Stimulated activated CD8-positive, alpha-beta memory T cell treated with anti-CD3 and anti-CD28 coated beads, Interleukin-12 subunit alpha, Interleukin-12 subunit beta, amount 100 ng/mL, for 24 hours (primary cell): Measurements from ENCODE around the gene VPS8.
A peak's percentile ranks its signal among the peaks of the same experiment; 100 is the strongest.

ENCODE experiments used
- DNase-seq: peaks from one replicate; pipeline ENCODE4 v3.0.0-alpha.2; 2020; ENCODE audit errors: extremely low read depth

VPS8 gene, protein sequence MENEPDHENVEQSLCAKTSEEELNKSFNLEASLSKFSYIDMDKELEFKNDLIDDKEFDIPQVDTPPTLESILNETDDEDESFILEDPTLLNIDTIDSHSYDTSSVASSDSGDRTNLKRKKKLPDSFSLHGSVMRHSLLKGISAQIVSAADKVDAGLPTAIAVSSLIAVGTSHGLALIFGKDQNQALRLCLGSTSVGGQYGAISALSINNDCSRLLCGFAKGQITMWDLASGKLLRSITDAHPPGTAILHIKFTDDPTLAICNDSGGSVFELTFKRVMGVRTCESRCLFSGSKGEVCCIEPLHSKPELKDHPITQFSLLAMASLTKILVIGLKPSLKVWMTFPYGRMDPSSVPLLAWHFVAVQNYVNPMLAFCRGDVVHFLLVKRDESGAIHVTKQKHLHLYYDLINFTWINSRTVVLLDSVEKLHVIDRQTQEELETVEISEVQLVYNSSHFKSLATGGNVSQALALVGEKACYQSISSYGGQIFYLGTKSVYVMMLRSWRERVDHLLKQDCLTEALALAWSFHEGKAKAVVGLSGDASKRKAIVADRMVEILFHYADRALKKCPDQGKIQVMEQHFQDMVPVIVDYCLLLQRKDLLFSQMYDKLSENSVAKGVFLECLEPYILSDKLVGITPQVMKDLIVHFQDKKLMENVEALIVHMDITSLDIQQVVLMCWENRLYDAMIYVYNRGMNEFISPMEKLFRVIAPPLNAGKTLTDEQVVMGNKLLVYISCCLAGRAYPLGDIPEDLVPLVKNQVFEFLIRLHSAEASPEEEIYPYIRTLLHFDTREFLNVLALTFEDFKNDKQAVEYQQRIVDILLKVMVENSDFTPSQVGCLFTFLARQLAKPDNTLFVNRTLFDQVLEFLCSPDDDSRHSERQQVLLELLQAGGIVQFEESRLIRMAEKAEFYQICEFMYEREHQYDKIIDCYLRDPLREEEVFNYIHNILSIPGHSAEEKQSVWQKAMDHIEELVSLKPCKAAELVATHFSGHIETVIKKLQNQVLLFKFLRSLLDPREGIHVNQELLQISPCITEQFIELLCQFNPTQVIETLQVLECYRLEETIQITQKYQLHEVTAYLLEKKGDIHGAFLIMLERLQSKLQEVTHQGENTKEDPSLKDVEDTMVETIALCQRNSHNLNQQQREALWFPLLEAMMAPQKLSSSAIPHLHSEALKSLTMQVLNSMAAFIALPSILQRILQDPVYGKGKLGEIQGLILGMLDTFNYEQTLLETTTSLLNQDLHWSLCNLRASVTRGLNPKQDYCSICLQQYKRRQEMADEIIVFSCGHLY (N-terminal part only)

DNA sequence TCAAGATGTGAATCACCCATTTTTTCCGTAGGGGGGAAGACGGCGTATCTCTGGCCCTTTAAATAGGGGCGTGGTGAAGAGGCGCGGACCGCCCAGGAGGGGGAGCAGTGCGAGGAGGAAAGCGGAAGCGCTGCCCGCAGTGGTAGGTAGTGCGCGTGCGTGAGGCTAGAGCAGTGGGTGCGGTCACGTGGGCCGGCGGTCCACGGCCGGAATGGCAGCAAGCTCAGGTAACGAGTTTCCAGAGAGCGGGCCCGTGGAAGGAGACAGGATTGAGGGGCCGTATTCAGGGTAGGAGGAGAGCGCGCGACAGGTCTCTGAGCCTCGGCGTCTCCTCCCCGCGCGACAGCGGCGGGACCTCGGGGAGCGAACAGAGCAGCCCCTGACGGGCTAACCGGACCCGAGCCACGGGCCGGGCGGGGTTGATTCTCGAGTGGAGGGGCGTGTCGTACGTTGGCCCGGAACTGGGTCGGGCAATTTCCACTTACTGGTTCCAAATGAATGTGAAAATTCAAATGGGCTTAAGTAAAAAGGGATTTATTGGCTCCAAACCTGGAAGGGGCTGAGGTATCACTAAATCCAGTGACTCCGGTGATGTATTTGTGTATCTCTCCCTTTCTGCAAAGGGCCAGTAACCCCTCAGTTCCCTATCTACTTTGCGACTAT lies at the start of gene VPS8:
TSS of gene VPS8 (plus strand) at position 168 of the 663 bp plus-strand sequence. CDS start 12,467 bp downstream, outside the sequence.
- DNase-seq = peak; percentile 92

DNA sequence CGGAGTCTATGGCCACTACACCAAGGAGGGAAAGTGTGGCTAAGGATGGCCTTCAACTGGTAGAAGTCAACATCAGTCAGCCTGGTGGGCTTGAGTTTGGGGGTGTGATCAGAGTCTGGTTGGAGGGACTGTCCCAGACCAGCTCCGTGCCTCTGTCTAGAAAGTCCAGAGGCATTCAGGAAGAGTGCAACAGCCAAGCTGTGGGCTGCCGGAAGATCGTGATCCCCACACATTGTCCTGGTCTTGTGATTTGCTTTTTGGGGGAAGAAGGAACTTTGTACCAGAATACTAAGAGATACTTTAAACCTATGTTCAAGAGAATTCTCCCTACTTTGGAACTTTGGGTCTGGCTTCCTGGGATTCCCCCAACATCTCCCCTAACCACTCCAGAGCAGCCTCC lies 47.8 kb upstream of the VPS8 start:
- no peak for DNase-seq

DNA sequence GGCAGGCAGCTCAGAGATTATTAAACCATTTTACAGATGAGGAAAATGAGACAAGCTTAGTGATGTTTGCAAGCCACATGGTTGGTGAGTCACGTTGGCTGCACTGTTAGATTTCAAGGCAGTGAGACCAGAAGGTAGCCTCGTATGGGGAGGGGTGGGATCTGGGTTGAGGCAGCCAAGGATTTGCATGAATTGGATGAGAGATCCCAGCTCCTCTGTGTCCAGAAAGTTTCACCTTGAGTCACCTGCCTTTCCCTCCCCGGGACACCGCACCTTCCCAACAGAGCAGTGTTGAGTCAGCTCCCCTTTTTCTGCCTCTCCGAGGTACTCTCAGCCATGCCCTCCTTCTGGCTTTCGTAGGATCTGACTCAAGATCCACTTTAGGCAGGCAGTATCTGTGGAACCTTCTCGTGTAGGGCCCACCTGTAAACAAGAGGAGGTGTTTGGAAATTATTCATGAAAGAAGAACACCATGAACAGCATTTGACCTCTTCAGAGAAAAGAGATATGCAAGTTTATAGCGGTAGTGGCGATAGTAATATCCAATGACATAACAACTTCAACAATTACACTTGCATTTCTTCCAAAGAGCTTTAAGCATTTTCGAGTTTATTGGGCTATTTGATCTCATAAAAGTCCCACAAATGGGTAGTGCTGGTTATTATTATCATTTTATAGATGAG lies 46.8 kb upstream of the VPS8 start:
- DNase-seq = no peak

DNA sequence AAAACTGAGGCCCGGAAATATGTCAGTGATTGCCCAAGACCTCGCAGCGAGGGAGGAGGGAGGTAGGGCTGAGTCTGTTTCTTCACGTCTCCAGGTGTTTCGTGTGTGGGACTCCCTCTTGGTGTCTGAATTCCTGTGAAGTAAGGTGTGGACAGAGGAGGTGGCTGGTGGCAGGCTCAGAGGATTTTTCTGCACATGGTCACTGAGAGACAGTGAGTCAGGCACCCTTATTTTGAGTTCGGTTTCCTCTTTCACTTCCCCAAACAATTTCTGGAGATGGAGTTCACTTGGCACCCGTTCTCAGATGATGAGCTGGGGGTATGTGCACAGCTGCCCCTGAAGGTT lies 46.3 kb upstream of the VPS8 start:
- DNase-seq = no peak

DNA sequence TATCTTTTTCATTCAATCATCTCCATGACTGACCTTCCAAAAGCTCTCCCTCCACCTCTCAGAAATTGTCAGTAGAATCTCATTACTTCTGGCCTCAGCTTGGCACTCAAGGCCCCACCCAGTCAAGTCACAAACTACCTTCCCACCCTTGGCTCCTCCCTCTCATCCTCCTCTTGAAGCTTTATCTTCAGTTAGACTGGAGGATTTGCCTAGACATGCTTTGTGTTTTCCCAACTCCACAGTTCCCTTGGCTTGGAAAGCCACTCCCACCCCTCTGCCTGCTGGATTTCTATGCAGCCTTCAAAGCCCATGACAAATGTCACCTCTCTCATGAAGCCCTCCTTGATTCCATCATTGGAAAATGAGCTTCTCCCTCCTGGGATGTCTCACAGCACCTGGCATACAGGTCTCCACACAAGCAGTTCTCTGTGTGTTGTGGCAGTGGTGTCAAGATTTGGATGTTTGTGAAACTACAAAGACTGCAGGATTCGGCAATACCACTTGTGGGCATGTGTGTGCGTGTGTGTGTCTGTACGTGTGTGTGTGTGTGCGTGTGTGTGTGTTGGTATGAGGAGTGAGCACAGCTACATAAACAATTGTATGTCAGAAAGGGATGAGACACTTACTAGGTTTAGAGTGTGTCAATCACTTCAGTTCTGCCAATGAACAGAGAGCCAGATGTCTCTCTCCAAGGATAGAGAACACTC lies 45.3 kb upstream of the VPS8 start:
- no peak for DNase-seq

DNA sequence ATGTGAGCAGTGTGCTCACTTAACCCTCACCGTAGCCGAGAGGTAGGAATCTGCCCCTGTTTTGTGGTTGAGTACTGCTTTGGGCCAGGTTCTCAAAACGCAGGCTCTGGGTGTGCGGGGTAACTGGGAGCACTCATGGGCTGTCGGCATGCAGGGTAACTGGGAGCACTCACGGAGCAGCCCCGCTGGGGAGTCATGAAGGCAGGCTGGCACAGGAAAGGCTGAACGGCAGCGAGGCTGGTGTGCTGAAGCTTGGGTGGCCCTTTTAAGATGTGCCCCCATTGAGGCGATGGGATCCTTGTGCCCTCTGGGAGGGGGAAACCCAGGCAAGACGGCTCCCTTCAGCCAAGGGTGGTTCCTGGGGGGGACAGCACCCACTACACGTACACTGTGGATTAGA lies 44.6 kb upstream of the VPS8 start:
- DNase-seq = no peak

DNA sequence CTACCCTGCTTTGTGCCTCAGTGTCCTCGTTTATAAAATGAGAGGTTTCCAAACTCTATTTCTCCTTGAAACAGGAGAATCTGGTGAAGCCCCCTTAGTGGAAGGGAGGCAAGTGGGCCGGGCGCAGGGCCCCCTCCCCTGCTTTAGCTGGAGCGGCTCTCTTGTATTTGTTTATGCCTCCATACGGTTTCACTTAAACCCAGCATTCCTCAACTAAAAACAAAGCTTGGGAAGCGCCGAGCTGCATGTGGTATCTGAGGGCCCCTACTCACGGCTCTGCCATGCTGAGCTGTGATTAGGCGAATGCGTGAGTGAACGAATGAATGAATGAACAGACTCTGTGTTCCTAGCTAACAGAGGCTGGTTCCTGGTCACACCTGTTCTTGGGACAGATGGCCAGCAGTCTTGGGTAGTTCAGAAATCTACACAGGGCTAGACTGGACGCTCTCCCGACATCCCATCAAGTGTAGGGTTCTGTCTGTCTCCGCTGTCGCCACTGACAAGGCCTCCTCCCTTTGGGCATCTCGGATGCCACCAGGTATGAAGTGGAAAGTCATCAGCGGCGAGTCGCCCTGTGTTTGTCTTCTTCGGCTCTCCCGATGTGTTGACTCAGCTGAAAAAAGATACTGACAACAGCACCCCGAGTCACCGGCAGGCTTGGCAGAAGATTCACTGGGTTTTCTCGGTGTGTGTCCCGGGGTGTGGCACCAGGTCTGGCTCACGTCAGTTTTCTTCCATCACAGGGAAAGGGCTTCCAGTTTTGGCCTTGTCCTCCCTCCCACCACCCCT lies 42.4 kb upstream of the VPS8 start:
- no peak for DNase-seq

DNA sequence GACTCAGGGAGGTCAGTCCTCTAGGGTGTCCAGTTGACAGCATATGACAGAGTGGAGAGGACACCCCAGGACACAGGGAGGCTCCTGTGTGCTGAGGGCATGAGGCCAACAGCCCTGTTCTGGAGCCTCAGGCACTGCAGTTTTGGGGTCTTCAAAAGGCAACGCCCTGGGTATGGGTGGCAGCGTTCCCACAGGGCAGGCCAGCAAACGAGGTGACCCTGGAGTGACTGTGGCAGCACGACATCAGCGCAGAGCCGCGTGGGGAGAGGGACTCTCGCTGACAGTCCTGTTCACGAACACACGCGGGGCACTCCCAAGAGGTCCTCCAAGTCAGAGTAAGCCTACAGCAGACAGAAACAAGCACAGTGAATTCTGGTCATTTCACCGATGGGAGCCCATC lies 41.4 kb upstream of the VPS8 start:
- no peak for DNase-seq

DNA sequence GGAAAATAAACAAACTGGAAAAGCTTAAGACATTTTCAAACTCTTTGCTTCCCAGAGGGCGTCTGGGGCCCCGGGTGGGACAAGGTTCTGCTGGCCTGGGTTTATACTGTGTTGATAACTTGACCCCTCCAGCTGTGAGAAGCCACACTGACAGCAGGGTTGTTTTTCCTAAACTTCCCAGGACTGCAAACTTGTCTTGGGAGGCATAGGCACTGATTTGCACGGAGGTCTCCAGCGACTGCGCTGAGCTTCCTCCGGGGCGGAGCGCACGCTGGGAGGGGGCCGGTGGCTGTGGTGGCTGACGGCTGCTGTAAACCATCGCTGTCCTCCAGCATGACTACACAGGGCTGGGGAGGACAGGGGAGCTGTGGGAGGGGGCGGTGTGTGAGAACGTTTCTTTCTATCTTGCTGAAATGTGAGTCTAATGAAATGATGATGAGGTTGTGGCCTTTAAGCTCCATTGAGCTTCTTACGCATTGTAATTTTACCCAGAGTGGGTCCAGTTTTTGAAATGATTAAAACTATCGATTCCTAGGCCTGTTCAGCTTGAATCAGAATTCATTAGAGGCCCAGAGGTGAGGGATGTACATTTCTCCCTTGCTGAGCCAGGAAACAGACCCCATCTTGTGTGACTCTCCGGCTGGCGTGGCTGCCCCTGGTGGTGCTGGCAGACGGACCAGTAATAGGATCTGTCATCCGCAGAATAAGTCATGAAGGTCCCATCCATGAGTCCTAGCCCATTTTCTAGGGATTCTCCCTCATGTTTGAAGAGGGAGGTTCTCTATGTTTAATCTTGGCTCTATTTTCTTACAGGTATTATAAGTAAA lies 40.5 kb upstream of the VPS8 start:
- no peak for DNase-seq

DNA sequence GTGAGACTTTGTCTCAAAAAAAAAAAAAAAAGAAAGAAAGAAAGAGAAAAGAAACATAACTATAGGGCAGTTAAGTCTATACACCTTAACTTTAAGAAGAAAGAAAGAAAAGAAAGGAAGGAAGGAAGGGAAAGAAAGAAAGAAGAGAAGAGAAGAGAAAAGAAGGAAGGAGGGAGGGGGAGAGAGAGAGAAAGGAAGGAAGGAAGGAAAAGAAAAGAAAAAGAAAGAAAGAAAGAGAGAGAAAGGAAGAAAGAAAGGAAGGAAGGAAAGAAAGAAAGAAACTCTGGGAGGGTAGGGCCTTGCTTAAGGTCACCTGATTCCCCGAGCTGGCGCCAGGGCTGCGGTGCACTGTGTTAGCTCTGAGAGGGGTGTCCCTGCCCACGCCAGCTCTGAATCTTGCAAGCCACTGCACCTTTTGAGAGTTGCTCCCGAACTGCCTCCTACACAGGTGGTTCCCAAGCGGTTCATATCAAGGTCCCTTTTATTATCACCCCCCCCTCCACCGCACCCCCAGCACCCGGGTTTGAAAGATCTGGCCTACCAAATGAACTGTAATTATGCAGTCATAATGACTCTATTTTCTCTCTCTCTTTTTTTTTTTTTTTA lies 39.2 kb upstream of the VPS8 start:
- no peak for DNase-seq

DNA sequence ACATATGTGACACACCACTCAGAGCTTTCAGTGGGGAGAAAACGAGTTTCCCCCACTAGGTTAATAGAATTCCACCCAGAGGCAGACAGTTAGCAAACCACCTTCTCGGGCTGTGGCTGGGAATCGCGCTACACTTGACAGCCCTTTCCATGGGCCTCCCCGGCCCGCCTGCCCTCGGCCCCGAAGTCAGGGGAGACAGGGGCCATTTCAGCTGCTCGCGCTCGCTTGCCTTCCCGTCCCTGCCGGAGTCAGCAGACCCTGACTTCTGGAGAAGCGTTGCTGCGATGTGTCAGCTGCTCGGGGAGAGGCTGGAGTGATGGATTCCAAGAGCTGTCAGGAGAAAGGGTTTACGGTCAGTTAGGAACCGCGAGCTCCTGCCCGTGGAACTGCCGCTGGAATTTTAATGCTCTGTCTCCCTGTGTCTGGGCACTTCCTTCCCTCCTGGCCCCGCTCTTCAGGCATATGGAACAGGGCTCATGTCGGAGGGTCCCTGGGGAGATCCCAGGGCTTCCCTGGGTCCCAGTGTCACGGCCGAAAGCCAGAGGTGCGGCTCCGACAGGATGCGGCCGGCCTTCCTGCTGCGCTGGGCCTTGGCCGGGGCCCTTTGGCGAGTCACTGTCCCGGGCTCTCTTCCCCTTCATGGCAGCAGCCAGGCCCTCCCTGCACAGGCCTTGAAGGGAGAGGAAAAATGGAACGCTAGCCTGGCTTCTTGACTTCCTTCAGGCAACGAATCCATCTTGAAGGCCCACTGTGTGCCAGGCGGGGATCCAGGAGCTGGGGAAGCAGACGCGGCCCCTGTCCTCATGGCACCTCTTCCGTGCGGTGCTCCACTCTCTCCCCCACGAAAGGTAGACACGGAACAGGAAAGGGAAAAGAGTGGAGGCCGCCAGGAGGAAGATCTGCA lies 38.4 kb upstream of the VPS8 start:
- DNase-seq = no peak

DNA sequence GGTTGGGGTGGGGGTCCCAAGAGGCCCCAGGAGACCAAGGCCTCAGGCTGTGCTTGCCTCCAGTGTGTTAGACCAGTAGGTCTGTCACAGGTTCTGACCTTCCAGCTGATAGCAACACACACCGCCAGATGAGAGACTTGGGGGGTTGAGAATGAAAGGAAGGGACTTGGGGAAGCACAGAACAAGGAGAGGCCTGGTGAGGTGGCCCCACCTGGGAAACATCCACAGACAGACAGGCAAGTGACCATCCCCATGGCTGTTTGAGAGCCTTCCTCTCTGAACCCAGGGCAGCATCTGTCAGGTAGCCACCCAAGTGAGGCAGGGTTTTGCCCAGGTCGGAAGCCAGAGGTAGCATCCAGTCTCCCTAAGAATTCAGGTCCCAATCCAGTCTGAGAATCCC lies 35.0 kb upstream of the VPS8 start:
- DNase-seq = no peak

DNA sequence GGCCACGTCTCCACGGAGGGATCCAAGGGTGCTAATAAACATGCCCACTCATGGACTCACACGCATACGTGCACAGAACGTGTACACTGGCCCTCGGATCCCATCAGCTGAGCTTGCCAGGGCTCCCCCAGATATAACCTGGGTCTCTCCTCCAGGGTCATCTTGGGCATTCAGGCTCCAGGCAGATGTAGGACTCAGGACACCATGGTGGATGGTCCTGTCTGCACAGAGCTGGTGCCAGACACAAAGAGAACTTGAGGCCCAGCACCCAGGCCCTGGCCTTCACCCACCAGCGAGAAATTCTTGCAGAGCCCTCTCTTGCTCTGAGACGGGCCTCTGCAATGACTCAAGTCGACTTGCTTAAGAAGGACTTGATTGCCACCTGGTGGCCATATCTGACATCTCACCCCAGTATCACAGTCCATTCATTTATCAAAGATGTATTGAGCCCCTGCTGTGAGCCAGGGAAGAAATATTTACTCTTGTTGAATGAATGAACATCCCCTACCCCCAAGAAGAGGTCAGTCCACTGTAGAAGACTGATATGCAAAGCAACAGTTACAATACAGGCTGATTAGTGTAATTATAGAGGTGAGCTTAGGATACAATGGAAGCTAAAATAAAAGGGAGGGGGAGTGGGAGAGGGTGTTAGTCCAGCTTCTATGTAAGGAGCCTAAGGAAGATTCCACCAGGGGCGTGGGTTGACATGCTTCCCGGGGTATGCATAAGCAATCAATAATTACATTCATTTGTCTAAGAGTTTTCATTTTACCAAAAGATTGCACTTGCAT lies 34.2 kb upstream of the VPS8 start:
- peak; percentile 54 for DNase-seq

DNA sequence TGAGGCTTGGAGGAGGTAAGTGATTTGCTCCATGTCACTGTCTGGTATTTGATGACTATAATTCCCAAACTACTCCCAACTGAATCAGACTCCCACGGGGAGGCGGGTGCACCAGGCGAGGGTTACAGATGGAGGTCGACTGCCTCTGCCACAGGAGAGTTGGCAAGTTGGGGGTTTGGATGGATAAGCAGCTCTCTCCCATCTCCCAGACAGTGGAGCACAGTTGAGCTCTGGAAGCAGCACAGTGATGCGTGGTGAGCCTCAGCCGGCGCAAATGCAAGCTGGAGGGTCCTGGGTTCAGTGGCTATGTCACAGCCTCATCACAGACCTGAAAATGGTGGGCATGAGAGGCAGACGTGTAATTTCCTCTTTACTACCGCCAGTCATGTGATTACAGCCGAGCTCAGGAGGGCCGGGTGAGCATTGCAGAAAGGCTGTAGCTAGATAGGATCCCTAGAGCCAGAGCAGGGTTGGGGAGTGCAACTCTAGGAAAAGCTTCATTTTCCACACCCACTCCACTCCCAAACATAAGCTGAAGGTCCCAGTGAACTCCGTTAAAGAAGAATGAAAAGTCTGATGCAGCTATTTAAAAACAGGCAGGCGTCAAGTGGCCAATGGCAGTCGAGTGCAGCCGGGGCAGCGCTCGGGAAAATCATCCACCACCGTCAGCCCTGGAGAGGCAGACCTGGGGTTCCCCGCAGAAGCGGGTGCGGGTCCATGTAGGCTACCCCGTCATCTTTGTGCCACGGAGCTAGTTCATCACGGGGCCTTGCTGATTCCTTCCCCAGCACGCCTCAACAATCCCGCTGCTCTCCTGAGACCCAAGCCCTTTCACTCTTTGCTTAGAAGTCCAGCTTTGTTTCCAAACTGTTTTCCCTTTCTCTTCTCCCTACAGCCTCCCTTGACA lies 33.3 kb upstream of the VPS8 start:
- DNase-seq = no peak

DNA sequence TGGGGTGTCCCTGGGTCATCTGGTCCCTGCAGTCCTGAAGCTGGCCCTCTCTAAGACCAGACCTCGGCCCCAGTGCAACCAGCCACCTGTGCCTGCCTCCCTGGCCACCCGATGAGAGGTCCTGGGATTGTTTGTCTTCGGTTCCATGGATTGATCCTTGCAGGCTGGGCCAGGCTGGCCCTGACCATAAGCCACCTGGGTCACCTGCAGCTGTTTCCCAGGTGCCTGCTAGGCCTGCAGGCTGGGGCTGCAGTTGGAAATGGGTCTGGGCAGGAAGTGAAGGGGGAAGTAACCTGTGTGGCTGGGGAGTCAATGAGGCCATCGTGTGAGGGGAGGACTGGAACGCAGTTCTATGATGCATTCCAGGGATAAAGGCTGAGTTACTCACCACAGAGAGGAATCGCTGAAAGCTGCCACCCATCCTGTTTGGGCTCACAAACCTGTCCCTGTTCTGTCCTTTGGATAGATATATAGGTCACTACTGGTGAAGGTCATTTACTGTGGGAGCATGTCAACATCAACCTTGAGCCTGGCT lies 30.9 kb upstream of the VPS8 start:
- no peak for DNase-seq
